HepG2 (cell line): ENCODE measurements around the gene C1orf35. TPM values are rescaled to one million over a fixed set of nuclear protein-coding genes. Genes with fewer than 3 reads are reported as not detected.
A peak's percentile ranks its signal among the peaks of the same experiment; 100 is the strongest.

ENCODE experiments used
- BRD4 ChIP-seq: sonication (generic); formaldehyde crosslinking; IDR thresholded peaks from 2 replicates; pipeline ENCODE4 v1.4.0; 2020; ENCODE audit warnings: missing genetic modification reagents
- FOSL2 ChIP-seq: sonication (generic); formaldehyde crosslinking; IDR thresholded peaks from 2 replicates; pipeline ENCODE4 v1.4.0; 2020; ENCODE audit warnings: missing genetic modification reagents
- ZFX ChIP-seq: sonication (generic); formaldehyde crosslinking; IDR thresholded peaks from 2 replicates; pipeline ENCODE4 v1.4.0; 2020; ENCODE audit warnings: mild to moderate bottlenecking, low read depth, missing genetic modification reagents, moderate library complexity
- ZHX1 ChIP-seq: sonication (generic); formaldehyde crosslinking; IDR thresholded peaks from 2 replicates; pipeline ENCODE4 v1.8.1; 2022; ENCODE audit warnings: low read depth, mild to moderate bottlenecking, missing genetic modification reagents
- ZNF350 ChIP-seq: sonication (generic); formaldehyde crosslinking; IDR thresholded peaks from 2 replicates; pipeline ENCODE4 v1.4.0; 2020; ENCODE audit warnings: mild to moderate bottlenecking, low read depth, missing genetic modification reagents, borderline replicate concordance
- ZNF44 ChIP-seq: sonication (generic); formaldehyde crosslinking; IDR thresholded peaks from 2 replicates; pipeline ENCODE4 v1.5.1; 2020; ENCODE audit warnings: mild to moderate bottlenecking, missing genetic modification reagents
- ZNF646 ChIP-seq: sonication (generic); formaldehyde crosslinking; IDR thresholded peaks from 2 replicates; pipeline ENCODE4 v1.9.0; 2021; ENCODE audit warnings: mild to moderate bottlenecking, missing genetic modification reagents
- ZNF761 ChIP-seq: sonication (generic); formaldehyde crosslinking; conservative IDR thresholded peaks from 2 replicates; pipeline ENCODE4 v1.4.0; 2020; ENCODE audit warnings: mild to moderate bottlenecking, missing genetic modification reagents
- polyA plus RNA-seq, 8 experiments: library from polyadenylated mRNA; depleted of rRNA in 3 of 8; stranded (reverse) in 7 of 8; unstranded in 1 of 8; fragments of >200 nt; fragmentation: Illumina TruSeq in 4 of 8; extraction: Trizol in 4 of 8; gene quantifications; 2 replicates each; pipeline versions ENCODE4 v1.2.1 to v1.2.3, GENCODE V29; 2011 to 2016; ENCODE audit warnings: low read depth in 4 of 8, missing spikeins in 1 of 8, mixed read lengths in 1 of 8; ENCODE audit not compliant: insufficient read depth in 1 of 8
- total RNA-seq, 5 experiments: library from RNA; depleted of rRNA; stranded (reverse); fragments of >200 nt; fragmentation: Illumina TruSeq; extraction: Trizol; gene quantifications; 2 replicates each; pipeline ENCODE4 v1.2.3, GENCODE V29; 2016; ENCODE audit warnings: low read depth in 1 of 5
- TF ChIP-seq, protein P1 (sequence below): sonication (generic); formaldehyde crosslinking; conservative IDR thresholded peaks from 2 replicates; pipeline ENCODE4 v1.4.0; 2020; ENCODE audit warnings: missing genetic modification reagents
- TF ChIP-seq, protein P2 (sequence below): sonication (generic); formaldehyde crosslinking; IDR thresholded peaks from 2 replicates; pipeline ENCODE4 v1.5.1; 2020; ENCODE audit warnings: mild to moderate bottlenecking, missing genetic modification reagents

The C1orf35 gene
- total and polyA plus RNA-seq, 2 of the 13 experiments (the other 11 are each of a cell fraction or from before 2014, with no cell fraction given) = 8.1 to 19.3 TPM

- TF ChIP-seq ZNF761 (CRISPR knock-in tag) (no peak), ZFX (peak; percentile 65), ZNF646 (CRISPR knock-in tag) (no peak), ZHX1 (CRISPR knock-in tag) (no peak), BRD4 (CRISPR knock-in tag) (peak; percentile 23; the same call in 1 of the 2 replicates), ZNF44 (no peak), FOSL2 (CRISPR knock-in tag) (no peak), ZNF350 (peak; percentile 56; the same call in 1 of the 2 replicates)
- TF ChIP-seq, protein P1, sequence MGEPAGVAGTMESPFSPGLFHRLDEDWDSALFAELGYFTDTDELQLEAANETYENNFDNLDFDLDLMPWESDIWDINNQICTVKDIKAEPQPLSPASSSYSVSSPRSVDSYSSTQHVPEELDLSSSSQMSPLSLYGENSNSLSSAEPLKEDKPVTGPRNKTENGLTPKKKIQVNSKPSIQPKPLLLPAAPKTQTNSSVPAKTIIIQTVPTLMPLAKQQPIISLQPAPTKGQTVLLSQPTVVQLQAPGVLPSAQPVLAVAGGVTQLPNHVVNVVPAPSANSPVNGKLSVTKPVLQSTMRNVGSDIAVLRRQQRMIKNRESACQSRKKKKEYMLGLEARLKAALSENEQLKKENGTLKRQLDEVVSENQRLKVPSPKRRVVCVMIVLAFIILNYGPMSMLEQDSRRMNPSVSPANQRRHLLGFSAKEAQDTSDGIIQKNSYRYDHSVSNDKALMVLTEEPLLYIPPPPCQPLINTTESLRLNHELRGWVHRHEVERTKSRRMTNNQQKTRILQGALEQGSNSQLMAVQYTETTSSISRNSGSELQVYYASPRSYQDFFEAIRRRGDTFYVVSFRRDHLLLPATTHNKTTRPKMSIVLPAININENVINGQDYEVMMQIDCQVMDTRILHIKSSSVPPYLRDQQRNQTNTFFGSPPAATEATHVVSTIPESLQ (CRISPR knock-in tag) = no peak
- TF ChIP-seq, protein P2, sequence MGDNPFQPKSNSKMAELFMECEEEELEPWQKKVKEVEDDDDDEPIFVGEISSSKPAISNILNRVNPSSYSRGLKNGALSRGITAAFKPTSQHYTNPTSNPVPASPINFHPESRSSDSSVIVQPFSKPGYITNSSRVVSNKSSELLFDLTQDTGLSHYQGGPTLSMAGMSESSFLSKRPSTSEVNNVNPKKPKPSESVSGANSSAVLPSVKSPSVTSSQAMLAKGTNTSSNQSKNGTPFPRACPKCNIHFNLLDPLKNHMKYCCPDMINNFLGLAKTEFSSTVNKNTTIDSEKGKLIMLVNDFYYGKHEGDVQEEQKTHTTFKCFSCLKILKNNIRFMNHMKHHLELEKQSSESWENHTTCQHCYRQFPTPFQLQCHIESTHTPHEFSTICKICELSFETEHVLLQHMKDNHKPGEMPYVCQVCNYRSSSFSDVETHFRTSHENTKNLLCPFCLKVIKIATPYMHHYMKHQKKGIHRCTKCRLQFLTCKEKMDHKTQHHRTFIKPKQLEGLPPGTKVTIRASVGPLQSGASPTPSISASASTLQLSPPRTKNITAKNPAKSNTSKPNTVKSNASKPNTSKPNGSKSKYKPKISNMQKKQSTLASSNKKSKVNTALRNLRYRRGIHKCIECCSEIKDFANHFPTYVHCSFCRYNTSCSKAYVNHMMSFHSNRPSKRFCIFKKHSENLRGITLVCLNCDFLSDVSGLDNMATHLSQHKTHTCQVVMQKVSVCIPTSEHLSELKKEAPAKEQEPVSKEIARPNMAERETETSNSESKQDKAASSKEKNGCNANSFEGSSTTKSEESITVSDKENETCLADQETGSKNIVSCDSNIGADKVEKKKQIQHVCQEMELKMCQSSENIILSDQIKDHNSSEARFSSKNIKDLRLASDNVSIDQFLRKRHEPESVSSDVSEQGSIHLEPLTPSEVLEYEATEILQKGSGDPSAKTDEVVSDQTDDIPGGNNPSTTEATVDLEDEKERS (CRISPR knock-in tag) = peak; percentile 83
These were observed 19.9 kb downstream of the C1orf35 start (continued) for GRCh38 chr1:228082918-228083870.
